ENCODE data around the gene IFNLR1. TPM values are rescaled to one million over a fixed set of nuclear protein-coding genes. Genes with fewer than 3 reads are reported as not detected.

IFNLR1 gene
- total and polyA plus RNA-seq, 2 of the 8 experiments (the other 6 are each of a cell fraction or from before 2014, with no cell fraction given): 6.8 to 10.1 TPM

GRCh38 chr1:24142546-24143534 is 44.2 kb downstream of the IFNLR1 start, which contains the start of gene IL22RA1 (continued):
- TF ChIP-seq SP2 (IDR thresholded peaks at IDR 0.05; ENCODE audit: low read length): no peak
- TF ChIP-seq EGR1 (IDR thresholded peaks at IDR 0.05; ENCODE audit: borderline replicate concordance, low read depth, low read length): no peak
- TF ChIP-seq CBX8 (IDR thresholded peaks at IDR 0.05; ENCODE audit: borderline replicate concordance, low read depth, low read length): no peak
- TF ChIP-seq RXRA (IDR thresholded peaks at IDR 0.05; ENCODE audit: insufficient read depth, low read depth, low read length): no peak
- no peak for TF ChIP-seq CEBPB (IDR thresholded peaks at IDR 0.05; ENCODE audit: low read depth, low read length)
- no peak for TF ChIP-seq EP300 (IDR thresholded peaks at IDR 0.05; ENCODE audit: borderline replicate concordance in 1 of 2, low read depth in 2 of 2, low read length in 2 of 2)
- no peak for TF ChIP-seq RNF2 (IDR thresholded peaks at IDR 0.05; ENCODE audit: borderline replicate concordance, low read depth, low read length, missing control alignments, poor library complexity, severe bottlenecking)
- no peak for TF ChIP-seq MAFK (IDR thresholded peaks at IDR 0.05; ENCODE audit: low read depth, low read length)
- no peak for TF ChIP-seq HDAC6 (IDR thresholded peaks at IDR 0.05; ENCODE audit: low read depth, low read length)
- TF ChIP-seq ATF2 (IDR thresholded peaks at IDR 0.05; ENCODE audit: low read length): no peak
- no peak for TF ChIP-seq CTBP2 (IDR thresholded peaks at IDR 0.05; ENCODE audit: borderline replicate concordance, insufficient read depth, insufficient read length, low read length)

All from H1 (cell line).